ENCODE measurements around the gene PGLYRP1. TPM values are rescaled to one million over a fixed set of nuclear protein-coding genes. Genes with fewer than 3 reads are reported as not detected.

The PGLYRP1 gene
- total RNA-seq, 4 donors from 2014 or later = not detected

GRCh38 chr19:46056536-46056935, 33.7 kb upstream of the PGLYRP1 start:
- Histone ChIP-seq H3K27me3 (peaks cover 42% of the 10 kb centered on the region), H3K27ac (no peak overlapping the region), H3K36me3 (no peaks in the 10 kb centered on the region), H3K9me3 (peaks cover 0 to 5% of the 10 kb centered on the region in 2 donors), H3K4me1 (no peaks in the 10 kb centered on the region), H3K4me3 (no peak overlapping the region)
- no peak for DNase-seq
- in situ Hi-C loops (cut with MboI; ENCODE audit: low pct_ligation_motif_present in 1 of 4, low pct_unique_long_range_greater_than_20kb in 1 of 4, low sequenced_read_pairs in 3 of 4) (no loop called here), intact Hi-C loops (cut with DNase I; ENCODE audit: low total_unique reads) (no loop called here)
- WGBS, 2 donors (ENCODE audit: low coverage in 1 of 2) = 47 to 61% methylated on average over 3 to 4 of the region's 4 CpGs
- TF ChIP-seq, protein P1, sequence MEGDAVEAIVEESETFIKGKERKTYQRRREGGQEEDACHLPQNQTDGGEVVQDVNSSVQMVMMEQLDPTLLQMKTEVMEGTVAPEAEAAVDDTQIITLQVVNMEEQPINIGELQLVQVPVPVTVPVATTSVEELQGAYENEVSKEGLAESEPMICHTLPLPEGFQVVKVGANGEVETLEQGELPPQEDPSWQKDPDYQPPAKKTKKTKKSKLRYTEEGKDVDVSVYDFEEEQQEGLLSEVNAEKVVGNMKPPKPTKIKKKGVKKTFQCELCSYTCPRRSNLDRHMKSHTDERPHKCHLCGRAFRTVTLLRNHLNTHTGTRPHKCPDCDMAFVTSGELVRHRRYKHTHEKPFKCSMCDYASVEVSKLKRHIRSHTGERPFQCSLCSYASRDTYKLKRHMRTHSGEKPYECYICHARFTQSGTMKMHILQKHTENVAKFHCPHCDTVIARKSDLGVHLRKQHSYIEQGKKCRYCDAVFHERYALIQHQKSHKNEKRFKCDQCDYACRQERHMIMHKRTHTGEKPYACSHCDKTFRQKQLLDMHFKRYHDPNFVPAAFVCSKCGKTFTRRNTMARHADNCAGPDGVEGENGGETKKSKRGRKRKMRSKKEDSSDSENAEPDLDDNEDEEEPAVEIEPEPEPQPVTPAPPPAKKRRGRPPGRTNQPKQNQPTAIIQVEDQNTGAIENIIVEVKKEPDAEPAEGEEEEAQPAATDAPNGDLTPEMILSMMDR (IDR thresholded peaks at IDR 0.05) = no peak
- TF ChIP-seq EP300 (IDR thresholded peaks at IDR 0.05; ENCODE audit: low read depth) (no peak), POLR2AphosphoS5 (IDR thresholded peaks at IDR 0.05) (no peak), POLR2A (IDR thresholded peaks at IDR 0.05) (no peak)

GRCh38 chr19:46052896-46053295, 30.0 kb upstream of the PGLYRP1 start:
- no peak for DNase-seq
- intact Hi-C loops (cut with DNase I; ENCODE audit: low total_unique reads) (no loop called here), in situ Hi-C loops (cut with MboI; ENCODE audit: low pct_ligation_motif_present in 1 of 4, low pct_unique_long_range_greater_than_20kb in 1 of 4, low sequenced_read_pairs in 3 of 4) (no loop called here)
- Histone ChIP-seq H3K27ac (no peak overlapping the region), H3K4me3 (no peak overlapping the region), H3K4me1 (no peaks in the 10 kb centered on the region), H3K27me3 (peaks cover 34% of the 10 kb centered on the region), H3K36me3 (no peaks in the 10 kb centered on the region), H3K9me3 (no peaks in the 10 kb centered on the region)
- 58 to 61% methylated on average over 2 to 4 of the region's 4 CpGs for WGBS, 2 donors (ENCODE audit: low coverage in 1 of 2)
- TF ChIP-seq POLR2A (IDR thresholded peaks at IDR 0.05) (no peak), EP300 (IDR thresholded peaks at IDR 0.05; ENCODE audit: low read depth) (no peak), POLR2AphosphoS5 (IDR thresholded peaks at IDR 0.05) (no peak)
- TF ChIP-seq, protein P1 (IDR thresholded peaks at IDR 0.05) = no peak

DNA sequence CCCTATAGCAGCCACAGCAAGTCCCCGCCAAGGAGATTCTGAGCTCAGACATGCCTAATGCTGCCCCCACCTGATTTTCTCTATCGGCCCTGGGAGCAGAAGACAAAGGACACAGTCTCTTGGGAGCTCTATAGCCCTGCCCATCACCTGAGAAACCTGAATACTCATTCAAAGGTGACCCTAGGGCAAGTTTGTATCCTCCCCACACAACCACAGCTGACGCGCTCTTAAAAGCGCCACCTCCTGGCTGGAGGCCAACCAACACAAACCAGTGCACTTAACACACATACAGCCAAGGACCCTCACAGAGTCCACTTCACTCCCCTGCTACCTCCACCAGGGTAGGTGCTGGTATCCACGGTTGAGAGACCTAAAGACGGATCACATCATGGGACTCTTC, 26.7 kb upstream of the PGLYRP1 start:
- H3K4me3 ChIP-seq = no peak overlapping the region
- no peaks in the 10 kb centered on the region for H3K9me3 ChIP-seq
- no peak overlapping the region for H3K27ac ChIP-seq
- WGBS, 2 donors (ENCODE audit: low coverage in 1 of 2) = 76% methylated on average over 7 of the region's 7 CpGs; no CpG with 5 or more reads in 1 of the 2 donors
- DNase-seq = no peak
- no peaks in the 10 kb centered on the region for H3K36me3 ChIP-seq
- H3K4me1 ChIP-seq = no peaks in the 10 kb centered on the region
- peaks cover 22% of the 10 kb centered on the region for H3K27me3 ChIP-seq
- no peak for TF ChIP-seq POLR2A (IDR thresholded peaks at IDR 0.05)
- TF ChIP-seq, protein P1 (IDR thresholded peaks at IDR 0.05) = no peak
- no peak for TF ChIP-seq POLR2AphosphoS5 (IDR thresholded peaks at IDR 0.05)
- TF ChIP-seq EP300 (IDR thresholded peaks at IDR 0.05; ENCODE audit: low read depth) = no peak
- in situ Hi-C loops (cut with MboI; ENCODE audit: low pct_ligation_motif_present in 1 of 4, low pct_unique_long_range_greater_than_20kb in 1 of 4, low sequenced_read_pairs in 3 of 4) (no loop called here), intact Hi-C loops (cut with DNase I; ENCODE audit: low total_unique reads) (no loop called here)

- Histone ChIP-seq H3K27me3 (peaks cover 15% of the 10 kb centered on the region), H3K9me3 (no peaks in the 10 kb centered on the region), H3K27ac (no peak overlapping the region), H3K36me3 (no peaks in the 10 kb centered on the region), H3K4me3 (no peak overlapping the region), H3K4me1 (peaks cover 0 to 5% (median 3%) of the 10 kb centered on the region in 4 donors)
- in situ Hi-C loops (cut with MboI; ENCODE audit: low pct_ligation_motif_present in 1 of 4, low pct_unique_long_range_greater_than_20kb in 1 of 4, low sequenced_read_pairs in 3 of 4) = no loop called here
- TF ChIP-seq POLR2AphosphoS5 (IDR thresholded peaks at IDR 0.05) = no peak
- TF ChIP-seq, protein P1 (IDR thresholded peaks at IDR 0.05) = no peak
- no peak for TF ChIP-seq POLR2A (IDR thresholded peaks at IDR 0.05)
- TF ChIP-seq EP300 (IDR thresholded peaks at IDR 0.05; ENCODE audit: low read depth) = no peak
- no peak for DNase-seq
- intact Hi-C loops (cut with DNase I; ENCODE audit: low total_unique reads) = no loop called here
- WGBS, 2 donors (ENCODE audit: low coverage in 1 of 2) = 93 to 100% methylated on average over 1 of the region's 1 CpG
Observed at GRCh38 chr19:46043519-46043918, 20.7 kb upstream of the PGLYRP1 start.

All from transverse colon (tissue), 4 donors.